ENCODE measurements around the gene RAB30. TPM values are rescaled to one million over a fixed set of nuclear protein-coding genes. Genes with fewer than 3 reads are reported as not detected.

RAB30 gene
- polyA plus RNA-seq, 3 donors = 0.11 to 0.67 (median 0.54) TPM

- no peaks in the 10 kb centered on the region for H3K4me1 ChIP-seq (ENCODE audit: control insufficient read depth in 1 of 2, insufficient read depth in 2 of 2, low read length in 2 of 2)
- intact Hi-C loops (cut with micrococcal nuclease) = no loop called here
- Mint-ChIP-seq H3K27ac (no peak overlapping the region), H3K9me3 (peaks cover 0 to 3% (median 0%) of the 10 kb centered on the region in 7 donors), H3K4me1 (no peaks in the 10 kb centered on the region), H3K27me3 (ENCODE audit: low read depth in 3 of 3) (peaks cover 0 to 3% (median 2%) of the 10 kb centered on the region in 3 donors), H3K4me3 (no peak overlapping the region), H3K36me3 (no peaks in the 10 kb centered on the region)
- H3K27me3 ChIP-seq (ENCODE audit: control insufficient read depth in 2 of 2, insufficient read depth in 2 of 2, low read length in 2 of 2) = no peaks in the 10 kb centered on the region
- H3K9ac ChIP-seq (ENCODE audit: insufficient read depth, low read length, poor library complexity, severe bottlenecking) = no peak overlapping the region
- no peak overlapping the region for H3K27ac ChIP-seq (ENCODE audit: low read depth in 1 of 2, low read length in 2 of 2)
- no peaks in the 10 kb centered on the region for H3K79me2 ChIP-seq (ENCODE audit: insufficient read depth, low read length)
- H4K20me1 ChIP-seq (ENCODE audit: insufficient read depth, low read length) = no peaks in the 10 kb centered on the region
- H2AFZ ChIP-seq (ENCODE audit: insufficient read depth, low read depth, low read length, poor library complexity, severe bottlenecking) = no peak overlapping the region
- H3K9me3 ChIP-seq (replicated peaks in 1 of 2; ENCODE audit: control insufficient read depth in 1 of 2, insufficient read depth in 1 of 2, low read length in 2 of 2) = no peaks in the 10 kb centered on the region
- DNase-seq = no peak
- H3K36me3 ChIP-seq (replicated peaks in 1 of 2; ENCODE audit: control insufficient read depth in 1 of 2, insufficient read depth in 2 of 2, low read length in 2 of 2) = no peaks in the 10 kb centered on the region
- H3K4me3 ChIP-seq (replicated peaks in 1 of 3; ENCODE audit: low read depth in 2 of 3, low read length in 3 of 3) = no peak overlapping the region
- TF ChIP-seq CTCF (IDR thresholded peaks at IDR 0.05) = no peak
- WGBS (ENCODE audit: insufficient coverage) = no CpG with 5 or more reads among the region's 4 CpGs
- H3K4me2 ChIP-seq (replicated peaks; ENCODE audit: extremely low read depth, low read length, poor library complexity, severe bottlenecking) = no peak overlapping the region
Observed at GRCh38 chr11:83037877-83038276, 33.8 kb downstream of the RAB30 start.

- 93% methylated on average over 5 of the region's 5 CpGs for WGBS (ENCODE audit: insufficient coverage)
- Histone ChIP-seq H3K27ac (ENCODE audit: low read depth in 1 of 2, low read length in 2 of 2) (no peak overlapping the region), H3K4me2 (replicated peaks; ENCODE audit: extremely low read depth, low read length, poor library complexity, severe bottlenecking) (no peak overlapping the region), H3K79me2 (ENCODE audit: insufficient read depth, low read length) (no peaks in the 10 kb centered on the region), H3K4me3 (replicated peaks in 1 of 3; ENCODE audit: low read depth in 2 of 3, low read length in 3 of 3) (no peak overlapping the region), H3K36me3 (replicated peaks in 1 of 2; ENCODE audit: control insufficient read depth in 1 of 2, insufficient read depth in 2 of 2, low read length in 2 of 2) (no peaks in the 10 kb centered on the region), H3K27me3 (ENCODE audit: control insufficient read depth in 2 of 2, insufficient read depth in 2 of 2, low read length in 2 of 2) (no peaks in the 10 kb centered on the region), H3K4me1 (ENCODE audit: control insufficient read depth in 1 of 2, insufficient read depth in 2 of 2, low read length in 2 of 2) (no peaks in the 10 kb centered on the region), H2AFZ (ENCODE audit: insufficient read depth, low read depth, low read length, poor library complexity, severe bottlenecking) (no peak overlapping the region), H4K20me1 (ENCODE audit: insufficient read depth, low read length) (no peaks in the 10 kb centered on the region), H3K9me3 (replicated peaks in 1 of 2; ENCODE audit: control insufficient read depth in 1 of 2, insufficient read depth in 1 of 2, low read length in 2 of 2) (no peaks in the 10 kb centered on the region), H3K9ac (ENCODE audit: insufficient read depth, low read length, poor library complexity, severe bottlenecking) (no peak overlapping the region)
- Mint-ChIP-seq H3K27ac (no peak overlapping the region), H3K4me3 (no peak overlapping the region), H3K4me1 (no peaks in the 10 kb centered on the region), H3K9me3 (peaks cover 0 to 3% (median 0%) of the 10 kb centered on the region in 7 donors), H3K27me3 (ENCODE audit: low read depth in 3 of 3) (peaks cover under 1 to 3% (median 2%) of the 10 kb centered on the region in 3 donors), H3K36me3 (no peaks in the 10 kb centered on the region)
- intact Hi-C loops (cut with micrococcal nuclease) = no loop called here
- no peak for DNase-seq
- no peak for TF ChIP-seq CTCF (IDR thresholded peaks at IDR 0.05)
Observed at GRCh38 chr11:83036701-83037100, 35.0 kb downstream of the RAB30 start.

Measured in CD14-positive monocyte (primary cell).